SH-SY5Y (cell line): ENCODE results near the gene KIF26B.

Experiments used
- GATA2 ChIP-seq: IDR thresholded peaks from 2 replicates; pipeline ENCODE4 v1.6.1; 2011; ENCODE audit warnings: mild to moderate bottlenecking, low read depth, low read length
- GATA3 ChIP-seq: IDR thresholded peaks from 2 replicates; pipeline ENCODE4 v1.6.1; 2011; ENCODE audit warnings: low read depth, mild to moderate bottlenecking, low read length, moderate library complexity

GRCh38 chr1:245480393-245481120 is 325.8 kb downstream of the KIF26B start:
- no peak for TF ChIP-seq GATA3
- TF ChIP-seq GATA2, result no peak
